A549 (cell line): ENCODE measurements around the gene DCAKD. TPM values are rescaled to one million over a fixed set of nuclear protein-coding genes. Genes with fewer than 3 reads are reported as not detected.
A peak's percentile ranks its signal among the peaks of the same experiment; 100 is the strongest.

Experiments
- ATAC-seq, 2 experiments: fragments of 200-7000 bp in 1 of 2; fragments of >200 bp in 1 of 2; cut with Nextera tagmentation in 1 of 2; cut with Tn5 transposase in 1 of 2; 3 replicates each; pipeline versions ENCODE4 v1.8.0 to v1.9.1; 2018 to 2020; ENCODE audit warnings: mild to moderate bottlenecking in 1 of 2, moderate library complexity in 1 of 2
- CTCF ChIA-PET: fragments of 300-600 bp; sonication (Branson Sonifier 250); formaldehyde crosslinking; extraction: SDS; loops from one replicate; lab custom pipeline; 2021; ENCODE audit warnings: antibody characterized with exemption, inconsistent platforms; lab: Yijun Ruan, JAX
- POLR2A ChIA-PET: fragments of 350-600 bp; formaldehyde crosslinking; extraction: SDS; loops from one replicate; lab custom pipeline; 2021; ENCODE audit warnings: antibody characterized with exemption, inconsistent platforms; lab: Yijun Ruan, JAX
- DNase-seq, 2 experiments: peaks; one replicate each; pipeline versions ENCODE4 v3.0.0 to v3.0.0-alpha.2; 2011 to 2016; ENCODE audit warnings: low read depth in 1 of 2, low spot score in 1 of 2
- FAIRE-seq: peaks from 2 replicates; lab custom pipeline; 2011; peaks lifted over from hg19 to GRCh38; lab: Jason Lieb, UNC
- H3K27ac ChIP-seq, 2 experiments: fragments of >200 bp; sonication (Bioruptor Twin); formaldehyde crosslinking; 3 replicates each; pipeline ENCODE4 v1.5.1; 2016 to 2017
- H3K4me1 ChIP-seq: fragments of >200 bp; sonication (Bioruptor Twin); formaldehyde crosslinking; 3 replicates; pipeline ENCODE4 v1.6.1; 2016
- H3K4me2 ChIP-seq: fragments of >200 bp; sonication (Bioruptor Twin); formaldehyde crosslinking; 3 replicates; pipeline ENCODE4 v1.6.1; 2016
- H3K4me3 ChIP-seq: fragments of >200 bp; sonication (Bioruptor Twin); formaldehyde crosslinking; 3 replicates; pipeline ENCODE4 v1.5.1; 2016
- H3K9me3 ChIP-seq: fragments of >200 bp; sonication (Bioruptor Twin); formaldehyde crosslinking; 3 replicates; pipeline ENCODE4 v1.6.1; 2016
- BHLHE40 ChIP-seq: IDR thresholded peaks from 2 replicates; pipeline ENCODE4 v1.6.1; 2012; ENCODE audit warnings: low read depth, low read length, inconsistent platforms
- CBX2 ChIP-seq: fragments of 200-600 bp; sonication (generic); IDR thresholded peaks from 2 replicates; pipeline ENCODE4 v1.6.1; 2016; ENCODE audit warnings: low read depth, mild to moderate bottlenecking, borderline replicate concordance
- CEBPB ChIP-seq, 2 experiments: fragments of >200 bp in 1 of 2; sonication (Bioruptor Twin) in 1 of 2; formaldehyde crosslinking in 1 of 2; IDR thresholded peaks; 2 replicates each; pipeline ENCODE4 v1.6.1; 2012 to 2016
- CHD2 ChIP-seq: fragments of 150-350 bp; IDR thresholded peaks from 2 replicates; pipeline ENCODE4 v1.6.1; 2014; ENCODE audit warnings: low read length; ENCODE audit not compliant: partially characterized antibody
- FOSB ChIP-seq: fragments of 250-450 bp; sonication (Bioruptor Pico); IDR thresholded peaks from 2 replicates; pipeline ENCODE4 v1.5.0; 2020; ENCODE audit warnings: mild to moderate bottlenecking, moderate library complexity
- FOXS1 ChIP-seq: fragments of 250-450 bp; sonication (Bioruptor Pico); IDR thresholded peaks from 2 replicates; pipeline ENCODE4 v1.5.0; 2020; ENCODE audit warnings: mild to moderate bottlenecking, moderate library complexity
- GATA3 ChIP-seq: IDR thresholded peaks from 2 replicates; pipeline ENCODE4 v1.6.1; 2012; ENCODE audit warnings: borderline replicate concordance
- HES2 ChIP-seq: fragments of >200 bp; sonication (Bioruptor Twin); formaldehyde crosslinking; IDR thresholded peaks from 2 replicates; pipeline ENCODE4 v1.6.1; 2016
- HEYL ChIP-seq: fragments of 250-450 bp; sonication (Bioruptor Pico); IDR thresholded peaks from 2 replicates; pipeline ENCODE4 v1.8.0; 2021; ENCODE audit warnings: mild to moderate bottlenecking, moderate library complexity
- JUNB ChIP-seq: fragments of >200 bp; sonication (Bioruptor Twin); formaldehyde crosslinking; IDR thresholded peaks from 2 replicates; pipeline ENCODE4 v1.6.1; 2016
- MYC ChIP-seq: IDR thresholded peaks from 2 replicates; pipeline ENCODE4 v1.6.1; 2012; ENCODE audit warnings: mild to moderate bottlenecking, inconsistent platforms, low read length, improper control_type of control experiment, borderline replicate concordance
- RCOR1 ChIP-seq: fragments of 150-350 bp; IDR thresholded peaks from 2 replicates; pipeline ENCODE4 v1.6.1; 2014; ENCODE audit warnings: antibody characterized with exemption, low read length, low read depth
- TP53 ChIP-seq: fragments of 250-450 bp; sonication (Bioruptor Pico); IDR thresholded peaks from 2 replicates; pipeline ENCODE4 v1.5.0; 2021; ENCODE audit warnings: mild to moderate bottlenecking, moderate library complexity
- USF2 ChIP-seq: fragments of 450-650 bp; IDR thresholded peaks from 2 replicates; pipeline ENCODE4 v1.6.1; 2014; ENCODE audit warnings: antibody characterized with exemption
- ZC3H11A ChIP-seq: fragments of 450-650 bp; IDR thresholded peaks from 2 replicates; pipeline ENCODE4 v1.6.1; 2014; ENCODE audit warnings: antibody characterized with exemption, mild to moderate bottlenecking
- WGBS: methylation state at CpG from one replicate; pipeline ENCODE4 v1.1.6; 2017; ENCODE audit errors: missing lambda C conversion rate; 5-methylcytosine and 5-hydroxymethylcytosine counted together
- polyA plus RNA-seq, 4 experiments: library from polyadenylated mRNA; depleted of rRNA in 3 of 4; stranded (reverse); fragments of >200 nt; fragmentation: RNase III in 1 of 4; extraction: RNeasy Plus Mini Kit Qiagen cat#74134 plus additional on column Dnase treatment in 1 of 4; gene quantifications; 2 replicates in 3 of 4; 3 replicates in 1 of 4; pipeline ENCODE4 v1.2.3, GENCODE V29; 2011 to 2017
- TF ChIP-seq, protein P1 (sequence below): IDR thresholded peaks from 2 replicates; pipeline ENCODE4 v1.6.1; 2012
- TF ChIP-seq, protein P2 (sequence below): fragments of >200 bp; sonication (Bioruptor Twin); formaldehyde crosslinking; IDR thresholded peaks from 3 replicates; pipeline ENCODE4 v1.5.1; 2016
- TF ChIP-seq, protein P3 (sequence below): IDR thresholded peaks from 2 replicates; pipeline ENCODE4 v1.6.1; 2012
- TF ChIP-seq, protein P4 (sequence below): fragments of 250-450 bp; sonication (Bioruptor Pico); IDR thresholded peaks from 2 replicates; pipeline ENCODE4 v1.5.0; 2020; ENCODE audit warnings: low read depth, mild to moderate bottlenecking, moderate library complexity

The DCAKD gene
- polyA plus RNA-seq, 2 of the 4 experiments (the other 2 are of a cell fraction): 18.7 to 21.4 TPM

DNA sequence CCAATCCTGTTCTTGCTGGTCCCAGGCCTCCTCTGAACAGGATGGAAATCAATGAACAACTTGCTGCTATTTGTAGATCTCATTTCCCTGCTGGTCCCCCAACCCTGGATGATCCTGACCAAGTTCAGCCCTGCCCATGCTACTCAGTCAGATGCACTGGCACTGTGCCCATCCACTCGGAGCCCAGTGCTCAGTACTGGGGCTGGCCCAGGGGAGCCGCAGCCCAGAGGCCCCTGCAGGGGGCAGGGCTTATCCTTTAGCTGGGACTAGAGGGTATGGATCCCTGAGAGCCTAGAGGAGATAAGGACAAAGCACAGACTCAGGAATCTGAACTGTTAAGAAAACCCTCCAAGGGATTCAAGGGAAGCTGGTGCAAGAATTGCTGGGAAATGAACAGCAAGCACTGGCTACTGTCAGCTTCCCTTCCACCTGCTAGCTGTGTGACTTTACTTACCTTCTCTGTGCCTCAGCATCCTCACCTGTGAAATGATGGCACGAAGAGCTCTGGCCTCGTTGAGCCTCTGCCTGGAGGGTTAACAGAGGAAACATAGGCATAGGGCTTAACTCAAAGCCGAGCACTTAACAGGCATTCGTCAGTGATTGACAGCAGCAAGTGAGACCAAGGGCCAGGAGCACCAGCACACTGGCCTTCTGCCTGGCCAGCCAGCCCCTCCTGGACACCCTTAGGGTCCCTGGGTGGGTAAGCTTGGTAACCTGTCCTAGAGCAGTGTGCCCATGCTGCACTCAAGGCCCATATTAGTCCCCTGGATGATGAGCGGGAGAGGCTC, 53.5 kb downstream of the DCAKD start:
- POLR2A ChIA-PET: no interaction called here
- H3K27ac ChIP-seq: no peak overlapping the region
- no peak overlapping the region for H3K4me3 ChIP-seq
- peak in 1 of 2 experiments; percentile 39; a peak in 3 of 6 replicates for ATAC-seq
- DNase-seq: no peak
- H3K4me1 ChIP-seq: no peaks in the 10 kb centered on the region
- FAIRE-seq: no peak
- H3K9me3 ChIP-seq: peaks cover 23% of the 10 kb centered on the region; the same call in 2 of the 3 replicates
- WGBS: 59% methylated on average over 7 of the region's 7 CpGs
- TF ChIP-seq TP53: no peak
- TF ChIP-seq USF2: no peak
- TF ChIP-seq HEYL (CRISPR knock-in tag): no peak
- TF ChIP-seq CHD2: no peak
- no peak for TF ChIP-seq CBX2
- no peak for TF ChIP-seq MYC
- no peak for TF ChIP-seq HES2
- TF ChIP-seq JUNB: no peak
- TF ChIP-seq, protein P1, sequence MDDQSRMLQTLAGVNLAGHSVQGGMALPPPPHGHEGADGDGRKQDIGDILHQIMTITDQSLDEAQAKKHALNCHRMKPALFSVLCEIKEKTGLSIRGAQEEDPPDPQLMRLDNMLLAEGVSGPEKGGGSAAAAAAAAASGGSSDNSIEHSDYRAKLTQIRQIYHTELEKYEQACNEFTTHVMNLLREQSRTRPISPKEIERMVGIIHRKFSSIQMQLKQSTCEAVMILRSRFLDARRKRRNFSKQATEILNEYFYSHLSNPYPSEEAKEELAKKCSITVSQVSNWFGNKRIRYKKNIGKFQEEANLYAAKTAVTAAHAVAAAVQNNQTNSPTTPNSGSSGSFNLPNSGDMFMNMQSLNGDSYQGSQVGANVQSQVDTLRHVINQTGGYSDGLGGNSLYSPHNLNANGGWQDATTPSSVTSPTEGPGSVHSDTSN: no peak
- no peak for TF ChIP-seq ZC3H11A
- TF ChIP-seq, protein P2, sequence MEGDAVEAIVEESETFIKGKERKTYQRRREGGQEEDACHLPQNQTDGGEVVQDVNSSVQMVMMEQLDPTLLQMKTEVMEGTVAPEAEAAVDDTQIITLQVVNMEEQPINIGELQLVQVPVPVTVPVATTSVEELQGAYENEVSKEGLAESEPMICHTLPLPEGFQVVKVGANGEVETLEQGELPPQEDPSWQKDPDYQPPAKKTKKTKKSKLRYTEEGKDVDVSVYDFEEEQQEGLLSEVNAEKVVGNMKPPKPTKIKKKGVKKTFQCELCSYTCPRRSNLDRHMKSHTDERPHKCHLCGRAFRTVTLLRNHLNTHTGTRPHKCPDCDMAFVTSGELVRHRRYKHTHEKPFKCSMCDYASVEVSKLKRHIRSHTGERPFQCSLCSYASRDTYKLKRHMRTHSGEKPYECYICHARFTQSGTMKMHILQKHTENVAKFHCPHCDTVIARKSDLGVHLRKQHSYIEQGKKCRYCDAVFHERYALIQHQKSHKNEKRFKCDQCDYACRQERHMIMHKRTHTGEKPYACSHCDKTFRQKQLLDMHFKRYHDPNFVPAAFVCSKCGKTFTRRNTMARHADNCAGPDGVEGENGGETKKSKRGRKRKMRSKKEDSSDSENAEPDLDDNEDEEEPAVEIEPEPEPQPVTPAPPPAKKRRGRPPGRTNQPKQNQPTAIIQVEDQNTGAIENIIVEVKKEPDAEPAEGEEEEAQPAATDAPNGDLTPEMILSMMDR: no peak
- TF ChIP-seq, protein P3, sequence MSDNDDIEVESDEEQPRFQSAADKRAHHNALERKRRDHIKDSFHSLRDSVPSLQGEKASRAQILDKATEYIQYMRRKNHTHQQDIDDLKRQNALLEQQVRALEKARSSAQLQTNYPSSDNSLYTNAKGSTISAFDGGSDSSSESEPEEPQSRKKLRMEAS: no peak
- TF ChIP-seq, protein P4, sequence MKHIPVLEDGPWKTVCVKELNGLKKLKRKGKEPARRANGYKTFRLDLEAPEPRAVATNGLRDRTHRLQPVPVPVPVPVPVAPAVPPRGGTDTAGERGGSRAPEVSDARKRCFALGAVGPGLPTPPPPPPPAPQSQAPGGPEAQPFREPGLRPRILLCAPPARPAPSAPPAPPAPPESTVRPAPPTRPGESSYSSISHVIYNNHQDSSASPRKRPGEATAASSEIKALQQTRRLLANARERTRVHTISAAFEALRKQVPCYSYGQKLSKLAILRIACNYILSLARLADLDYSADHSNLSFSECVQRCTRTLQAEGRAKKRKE: no peak
- TF ChIP-seq FOSB (CRISPR knock-in tag): no peak
- H3K4me2 ChIP-seq: no peak overlapping the region
- CTCF ChIA-PET: interaction anchor here (0.6 to 66.5 kb wide), 13 partner anchors 8 to 238 kb away, joined by 3 to 1853 read pairs (median 5); partner anchors contain the start of genes ACBD4 and GFAP

- TF ChIP-seq FOXS1 (CRISPR knock-in tag) (no peak), GATA3 (no peak), RCOR1 (no peak), CEBPB (IDR thresholded peaks at IDR 0.05) (no peak), BHLHE40 (no peak)
- TF ChIP-seq, all 56 proteins: peak for 0
- ChIA-PET POLR2A (no interaction called here), CTCF (interaction anchor here (0.7 to 66.5 kb wide), 11 partner anchors 9 to 139 kb away, joined by 3 to 1853 read pairs (median 4); partner anchors contain the start of gene GFAP)
- 80% methylated on average over 10 of the region's 10 CpGs for WGBS
- Histone ChIP-seq H3K4me1 (no peaks in the 10 kb centered on the region), H3K9me3 (peaks cover 23% of the 10 kb centered on the region; the same call in 2 of the 3 replicates), H3K4me2 (no peak overlapping the region), H3K4me3 (no peak overlapping the region), H3K27ac (no peak overlapping the region)
- FAIRE-seq (no peak), DNase-seq (no peak), ATAC-seq (no peak)
These were observed 55.1 kb downstream of the DCAKD start for GRCh38 chr17:44996304-44996703.
